Kidney epithelial cell (primary cell): Measurements from ENCODE around the gene BRD9. TPM values are rescaled to one million over a fixed set of nuclear protein-coding genes. Genes with fewer than 3 reads are reported as not detected.

Source experiments
- DNase-seq: peaks from one replicate; pipeline ENCODE4 v3.0.0-alpha.2; 2010; ENCODE audit warnings: low read depth
- H3K27me3 ChIP-seq: 2 replicates; pipeline ENCODE4 v1.6.0; 2011; ENCODE audit warnings: low read length; ENCODE audit not compliant: control insufficient read depth, insufficient read depth
- H3K36me3 ChIP-seq: 2 replicates; pipeline ENCODE4 v1.5.1; 2011; ENCODE audit warnings: low read length; ENCODE audit not compliant: control insufficient read depth, insufficient read depth
- H3K4me3 ChIP-seq: 2 replicates; pipeline ENCODE4 v1.5.1; 2011; ENCODE audit warnings: low read depth, mild to moderate bottlenecking, control low read depth, low read length
- CTCF ChIP-seq: IDR thresholded peaks from 2 replicates; pipeline ENCODE4 v1.5.1; 2011; ENCODE audit warnings: mild to moderate bottlenecking, moderate library complexity, low read length, control low read depth, inconsistent platforms; ENCODE audit not compliant: insufficient read depth, poor library complexity, severe bottlenecking
- total RNA-seq: library from RNA; depleted of rRNA; stranded (reverse); fragments of >200 nt; gene quantifications from 2 replicates; pipeline ENCODE4 v1.2.3, GENCODE V29; 2015

Gene BRD9
- total RNA-seq, 1 donor from 2014 or later = 47.3 TPM

DNA sequence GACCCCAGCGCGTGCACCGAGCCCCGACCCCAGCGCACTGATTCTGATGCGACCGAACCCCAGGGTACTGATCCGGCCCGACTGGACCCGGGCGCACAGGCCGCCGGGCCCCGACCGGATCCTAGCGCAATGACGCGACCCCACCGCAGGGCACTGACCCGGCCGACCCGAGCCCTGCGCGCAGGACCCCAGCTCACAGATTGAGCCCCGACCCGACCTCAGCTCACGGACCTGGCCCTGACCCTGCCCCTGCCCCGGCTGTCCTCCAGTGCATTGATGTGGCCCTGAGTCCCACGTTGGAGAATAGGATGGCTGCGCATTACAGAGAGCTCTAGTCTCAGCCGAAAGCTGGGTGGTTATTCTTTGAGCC lies 521 bp upstream of the BRD9 start:
- TF ChIP-seq CTCF = no peak
- Histone ChIP-seq H3K27me3 (no peaks in the 10 kb centered on the region), H3K36me3 (no peaks in the 10 kb centered on the region), H3K4me3 (peak overlapping the region; percentile 84)
- DNase-seq = no peak

GRCh38 chr5:891837-892393 lies 686 bp downstream of the BRD9 start:
- H3K27me3 ChIP-seq = no peaks in the 10 kb centered on the region
- no peaks in the 10 kb centered on the region for H3K36me3 ChIP-seq
- DNase-seq = no peak
- H3K4me3 ChIP-seq = peak overlapping the region; percentile 84
- TF ChIP-seq CTCF = no peak

- no peaks in the 10 kb centered on the region for H3K36me3 ChIP-seq
- peak overlapping the region; percentile 84 for H3K4me3 ChIP-seq
- no peaks in the 10 kb centered on the region for H3K27me3 ChIP-seq
- TF ChIP-seq CTCF = no peak
- DNase-seq = no peak
Observed at GRCh38 chr5:891117-891836, 1.3 kb downstream of the BRD9 start.

- DNase-seq = no peak
- TF ChIP-seq CTCF = no peak
- Histone ChIP-seq H3K4me3 (no peak overlapping the region), H3K27me3 (no peaks in the 10 kb centered on the region), H3K36me3 (no peaks in the 10 kb centered on the region)
Observed at GRCh38 chr5:889075-889710, 3.4 kb downstream of the BRD9 start.

DNA sequence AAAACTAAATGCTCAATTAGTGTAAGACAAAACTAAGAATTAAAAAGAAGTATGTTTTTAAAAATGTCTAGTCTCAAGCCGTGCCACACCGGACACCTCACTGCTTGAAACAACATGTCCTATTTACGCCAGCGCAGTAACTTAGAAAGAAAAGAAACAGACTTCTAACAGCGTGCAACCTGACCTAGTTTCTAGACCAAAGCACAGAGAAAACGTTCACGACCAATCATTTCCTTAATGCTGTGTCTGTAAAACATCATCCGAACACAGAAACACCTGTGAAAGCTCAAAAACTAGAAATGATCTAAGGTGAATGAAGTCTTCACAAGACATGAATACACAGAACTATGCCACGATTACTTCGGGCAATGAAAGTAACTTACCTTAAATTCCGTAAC lies 4.0 kb downstream of the BRD9 start:
- Histone ChIP-seq H3K4me3 (no peak overlapping the region), H3K27me3 (no peaks in the 10 kb centered on the region), H3K36me3 (peaks cover 2% of the 10 kb centered on the region)
- no peak for TF ChIP-seq CTCF
- DNase-seq = no peak
